ENCODE measurements around the gene RAD51B.

The RAD51B gene

GRCh38 chr14:67916430-67916829 lies 96.9 kb downstream of the RAD51B start:
- no peak for DNase-seq (ENCODE audit: low read depth)
- no peak overlapping the region for H3K4me3 ChIP-seq (ENCODE audit: control insufficient read depth, low read depth, low read length)
- TF ChIP-seq, protein P1, sequence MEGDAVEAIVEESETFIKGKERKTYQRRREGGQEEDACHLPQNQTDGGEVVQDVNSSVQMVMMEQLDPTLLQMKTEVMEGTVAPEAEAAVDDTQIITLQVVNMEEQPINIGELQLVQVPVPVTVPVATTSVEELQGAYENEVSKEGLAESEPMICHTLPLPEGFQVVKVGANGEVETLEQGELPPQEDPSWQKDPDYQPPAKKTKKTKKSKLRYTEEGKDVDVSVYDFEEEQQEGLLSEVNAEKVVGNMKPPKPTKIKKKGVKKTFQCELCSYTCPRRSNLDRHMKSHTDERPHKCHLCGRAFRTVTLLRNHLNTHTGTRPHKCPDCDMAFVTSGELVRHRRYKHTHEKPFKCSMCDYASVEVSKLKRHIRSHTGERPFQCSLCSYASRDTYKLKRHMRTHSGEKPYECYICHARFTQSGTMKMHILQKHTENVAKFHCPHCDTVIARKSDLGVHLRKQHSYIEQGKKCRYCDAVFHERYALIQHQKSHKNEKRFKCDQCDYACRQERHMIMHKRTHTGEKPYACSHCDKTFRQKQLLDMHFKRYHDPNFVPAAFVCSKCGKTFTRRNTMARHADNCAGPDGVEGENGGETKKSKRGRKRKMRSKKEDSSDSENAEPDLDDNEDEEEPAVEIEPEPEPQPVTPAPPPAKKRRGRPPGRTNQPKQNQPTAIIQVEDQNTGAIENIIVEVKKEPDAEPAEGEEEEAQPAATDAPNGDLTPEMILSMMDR (conservative IDR thresholded peaks at IDR 0.05; ENCODE audit: control insufficient read depth, insufficient read depth, low read depth, low read length) = no peak

GRCh38 chr14:67917006-67917405 lies 97.4 kb downstream of the RAD51B start:
- DNase-seq (ENCODE audit: low read depth) = no peak
- no peak overlapping the region for H3K4me3 ChIP-seq (ENCODE audit: control insufficient read depth, low read depth, low read length)
- TF ChIP-seq, protein P1 (conservative IDR thresholded peaks at IDR 0.05; ENCODE audit: control insufficient read depth, insufficient read depth, low read depth, low read length) = no peak

- TF ChIP-seq, protein P1 (conservative IDR thresholded peaks at IDR 0.05; ENCODE audit: control insufficient read depth, insufficient read depth, low read depth, low read length) = no peak
- DNase-seq (ENCODE audit: low read depth) = no peak
- H3K4me3 ChIP-seq (ENCODE audit: control insufficient read depth, low read depth, low read length) = no peak overlapping the region
These were observed 99.3 kb downstream of the RAD51B start for GRCh38 chr14:67918838-67919237.

DNA sequence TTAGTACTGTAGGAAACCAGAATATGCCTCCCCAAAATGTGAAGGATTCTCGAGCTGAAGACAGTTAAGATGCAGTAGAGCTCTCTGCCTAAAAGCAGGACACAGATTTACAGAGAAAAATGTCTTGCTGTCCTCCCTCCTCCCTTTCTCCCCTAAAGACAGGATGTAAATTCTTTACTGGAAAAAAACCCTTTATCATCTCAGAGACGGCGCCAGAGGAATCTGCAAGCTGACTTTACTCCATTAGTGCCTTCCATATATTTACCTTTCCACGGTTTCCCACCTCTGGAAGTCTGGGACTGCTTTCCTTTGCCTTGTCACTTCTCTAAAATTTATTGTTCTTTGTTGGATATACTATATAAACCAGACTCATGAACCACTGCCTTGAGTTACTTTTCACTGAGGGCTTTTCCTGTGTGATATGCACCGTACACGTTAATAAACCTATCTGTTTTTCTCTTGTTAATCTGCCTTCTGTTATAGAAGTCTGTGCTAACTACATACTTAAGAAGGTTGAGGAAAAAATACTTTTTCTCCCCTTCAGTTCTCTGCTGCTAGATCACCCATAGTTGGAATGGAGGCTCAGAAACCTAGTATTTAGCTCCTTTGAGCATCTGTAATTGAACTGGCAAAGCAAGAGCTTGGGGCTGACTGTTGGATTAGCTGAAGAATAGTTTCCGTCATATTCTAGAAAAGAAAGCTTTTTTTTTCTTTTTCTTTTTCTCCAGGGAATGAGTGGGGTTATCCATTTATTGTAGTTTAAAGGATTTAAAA lies 99.9 kb downstream of the RAD51B start:
- H3K4me3 ChIP-seq (ENCODE audit: control insufficient read depth, low read depth, low read length) = no peak overlapping the region
- TF ChIP-seq, protein P1 (conservative IDR thresholded peaks at IDR 0.05; ENCODE audit: control insufficient read depth, insufficient read depth, low read depth, low read length) = no peak
- DNase-seq (ENCODE audit: low read depth) = no peak

- no peak for DNase-seq (ENCODE audit: low read depth)
- no peak overlapping the region for H3K4me3 ChIP-seq (ENCODE audit: control insufficient read depth, low read depth, low read length)
- TF ChIP-seq, protein P1 (conservative IDR thresholded peaks at IDR 0.05; ENCODE audit: control insufficient read depth, insufficient read depth, low read depth, low read length) = no peak
These were observed 107.2 kb downstream of the RAD51B start for GRCh38 chr14:67926821-67927220.

GRCh38 chr14:67927244-67927643 lies 107.7 kb downstream of the RAD51B start:
- TF ChIP-seq, protein P1 (conservative IDR thresholded peaks at IDR 0.05; ENCODE audit: control insufficient read depth, insufficient read depth, low read depth, low read length) = no peak
- no peak for DNase-seq (ENCODE audit: low read depth)
- no peak overlapping the region for H3K4me3 ChIP-seq (ENCODE audit: control insufficient read depth, low read depth, low read length)

Measured in fibroblast of mammary gland (primary cell).